NB4 (cell line): ENCODE results near the gene RAD17.

Experiments used
- CTCF ChIP-seq: IDR thresholded peaks from one replicate; pipeline ENCODE4 v1.5.1; 2012; ENCODE audit warnings: low read depth, low read length
- MAX ChIP-seq: IDR thresholded peaks from 2 replicates; pipeline ENCODE4 v1.6.1; 2011; ENCODE audit warnings: low read depth, low read length
- MYC ChIP-seq: IDR thresholded peaks from 2 replicates; pipeline ENCODE4 v1.6.1; 2011; ENCODE audit warnings: low read depth, low read length
- POLR2A ChIP-seq: IDR thresholded peaks from 2 replicates; pipeline ENCODE4 v1.6.1; 2011; ENCODE audit warnings: mild to moderate bottlenecking; ENCODE audit not compliant: insufficient read length; ENCODE audit errors: extremely low read depth

- TF ChIP-seq CTCF (no peak), POLR2A (no peak), MAX (no peak), MYC (no peak)
Observed at GRCh38 chr5:69451941-69452647, 82.5 kb downstream of the RAD17 start.
